ENCODE measurements around the gene ELSPBP1.
"Not testable (repeated sequence)": the region's sequence is repeated elsewhere in the genome, so short reads cannot be mapped to it uniquely, and the experiment has no call there.

Gene ELSPBP1

GRCh38 chr19:47994209-47994802 is at the start of gene ELSPBP1:
Gene ELSPBP1 (plus strand): TSS chr19:47994632. CDS start chr19:48008668, 14,036 bp downstream.
- DNase-seq = no peak

- not testable (repeated sequence) for DNase-seq
Measured at GRCh38 chr19:47949852-47950521, 44.4 kb upstream of the ELSPBP1 start.

GRCh38 chr19:47952132-47952531 is 42.3 kb upstream of the ELSPBP1 start:
- DNase-seq = not testable (repeated sequence)

GRCh38 chr19:47955936-47956335 is 38.5 kb upstream of the ELSPBP1 start:
- not testable (repeated sequence) for DNase-seq

- no peak for DNase-seq
Measured at GRCh38 chr19:47973529-47973928, 20.9 kb upstream of the ELSPBP1 start.

GRCh38 chr19:47991191-47991808 is 3.1 kb upstream of the ELSPBP1 start:
- DNase-seq = no peak

GRCh38 chr19:47992070-47992469 is 2.4 kb upstream of the ELSPBP1 start, which contains the start of gene BSPH1:
Gene BSPH1 (minus strand): TSS chr19:47992170. CDS start chr19:47992081, 89 bp downstream.
- DNase-seq = no peak

- no peak for DNase-seq
Measured at GRCh38 chr19:47996230-47996727, 1.8 kb downstream of the ELSPBP1 start.

GRCh38 chr19:47998800-47999199 is 4.4 kb downstream of the ELSPBP1 start:
- no peak for DNase-seq

- no peak for DNase-seq
Measured at GRCh38 chr19:48000846-48001245, 6.4 kb downstream of the ELSPBP1 start.

- no peak for DNase-seq
Measured at GRCh38 chr19:48004236-48004635, 9.8 kb downstream of the ELSPBP1 start.

GRCh38 chr19:48006762-48007161 is 12.3 kb downstream of the ELSPBP1 start:
- no peak for DNase-seq

- no peak for DNase-seq
Measured at GRCh38 chr19:48010932-48011758, 16.7 kb downstream of the ELSPBP1 start.

GRCh38 chr19:48020686-48021085 is 26.3 kb downstream of the ELSPBP1 start:
- DNase-seq = no peak

- no peak for DNase-seq
Measured at GRCh38 chr19:48023011-48023410, 28.6 kb downstream of the ELSPBP1 start.

GRCh38 chr19:48023518-48023917 is 29.1 kb downstream of the ELSPBP1 start:
- no peak for DNase-seq

- no peak for DNase-seq
Measured at GRCh38 chr19:48025480-48025879, 31.0 kb downstream of the ELSPBP1 start.

- DNase-seq = no peak
Measured at GRCh38 chr19:48029431-48029830, 35.0 kb downstream of the ELSPBP1 start.

- DNase-seq = no peak
Measured at GRCh38 chr19:48030073-48030472, 35.6 kb downstream of the ELSPBP1 start.

GRCh38 chr19:48033604-48034003 is 39.2 kb downstream of the ELSPBP1 start:
- DNase-seq = no peak

- DNase-seq = no peak
Measured at GRCh38 chr19:48036765-48037164, 42.3 kb downstream of the ELSPBP1 start.

GRCh38 chr19:48041877-48042580 is 47.6 kb downstream of the ELSPBP1 start:
- no peak for DNase-seq
